HepG2 (cell line): ENCODE data around the gene ABCG8. TPM values are rescaled to one million over a fixed set of nuclear protein-coding genes. Genes with fewer than 3 reads are reported as not detected.

ENCODE experiments used
- ARID5B ChIP-seq: IDR thresholded peaks from 2 replicates; pipeline ENCODE4 v1.4.0; 2020; ENCODE audit warnings: mild to moderate bottlenecking, missing genetic modification reagents
- CEBPG ChIP-seq: IDR thresholded peaks from 2 replicates; pipeline ENCODE4 v1.6.1; 2016
- FOXP1 ChIP-seq, 2 experiments: fragments of 450-650 bp in 1 of 2; IDR thresholded peaks; 2 replicates each; pipeline ENCODE4 v1.6.1; 2017 to 2018; ENCODE audit warnings: antibody characterized with exemption in 1 of 2
- GPN1 ChIP-seq: sonication (generic); formaldehyde crosslinking; IDR thresholded peaks from 2 replicates; pipeline ENCODE4 v1.5.1; 2020; ENCODE audit warnings: missing genetic modification reagents, borderline replicate concordance
- HDAC2 ChIP-seq: sonication (generic); formaldehyde crosslinking; IDR thresholded peaks from 2 replicates; pipeline ENCODE4 v1.4.0; 2020; ENCODE audit warnings: missing genetic modification reagents
- HNF4G ChIP-seq, 2 experiments: sonication (generic) in 1 of 2; formaldehyde crosslinking in 1 of 2; IDR thresholded peaks; 2 replicates each; pipeline versions ENCODE4 v1.4.0 to v1.6.1; 2011 to 2020; ENCODE audit warnings: borderline replicate concordance in 2 of 2, low read depth in 2 of 2, mild to moderate bottlenecking in 2 of 2, low read length in 1 of 2, missing genetic modification reagents in 1 of 2, moderate library complexity in 1 of 2
- KDM6A ChIP-seq: IDR thresholded peaks from 2 replicates; pipeline ENCODE4 v1.6.1; 2016; ENCODE audit warnings: low read depth
- MEIS2 ChIP-seq: sonication (generic); formaldehyde crosslinking; IDR thresholded peaks from 2 replicates; pipeline ENCODE4 v1.9.0; 2021; ENCODE audit warnings: mild to moderate bottlenecking, missing genetic modification reagents
- MIXL1 ChIP-seq: IDR thresholded peaks from 2 replicates; pipeline ENCODE4 v1.6.1; 2016
- NFYB ChIP-seq: sonication (generic); formaldehyde crosslinking; IDR thresholded peaks from 2 replicates; pipeline ENCODE4 v1.4.0; 2020; ENCODE audit warnings: missing genetic modification reagents
- RFX5 ChIP-seq: IDR thresholded peaks from 2 replicates; pipeline ENCODE4 v1.6.1; 2011; ENCODE audit warnings: low read depth, low read length, improper control_type of control experiment
- SCMH1 ChIP-seq: sonication (generic); formaldehyde crosslinking; IDR thresholded peaks from 2 replicates; pipeline ENCODE4 v1.9.0; 2021; ENCODE audit warnings: missing genetic modification reagents, mild to moderate bottlenecking, borderline replicate concordance
- TCF7 ChIP-seq: sonication (generic); IDR thresholded peaks from 2 replicates; pipeline ENCODE4 v1.6.1; 2016; ENCODE audit warnings: antibody characterized with exemption, low read depth
- ZBTB1 ChIP-seq: sonication (generic); formaldehyde crosslinking; IDR thresholded peaks from 2 replicates; pipeline ENCODE4 v1.4.0; 2020; ENCODE audit warnings: missing genetic modification reagents, borderline replicate concordance
- ZNF333 ChIP-seq: sonication (generic); formaldehyde crosslinking; IDR thresholded peaks from 2 replicates; pipeline ENCODE4 v1.4.0; 2020; ENCODE audit warnings: mild to moderate bottlenecking, missing genetic modification reagents, borderline replicate concordance
- ZNF510 ChIP-seq: sonication (generic); formaldehyde crosslinking; IDR thresholded peaks from 2 replicates; pipeline ENCODE4 v1.4.0; 2020; ENCODE audit warnings: low read depth, mild to moderate bottlenecking, missing genetic modification reagents
- ZNF563 ChIP-seq: sonication (generic); formaldehyde crosslinking; IDR thresholded peaks from 2 replicates; pipeline ENCODE4 v1.8.0; 2022; ENCODE audit warnings: mild to moderate bottlenecking, moderate library complexity, missing genetic modification reagents
- ZNF597 ChIP-seq: sonication (generic); formaldehyde crosslinking; IDR thresholded peaks from 2 replicates; pipeline ENCODE4 v1.5.0; 2020; ENCODE audit warnings: missing genetic modification reagents
- ZNF703 ChIP-seq: sonication (generic); formaldehyde crosslinking; IDR thresholded peaks from 2 replicates; pipeline ENCODE4 v1.5.1; 2020; ENCODE audit warnings: missing genetic modification reagents, mild to moderate bottlenecking, moderate library complexity, borderline replicate concordance
- ZSCAN20 ChIP-seq: sonication (generic); formaldehyde crosslinking; IDR thresholded peaks from 2 replicates; pipeline ENCODE4 v1.4.0; 2020; ENCODE audit warnings: missing genetic modification reagents, mild to moderate bottlenecking, borderline replicate concordance
- ZUFSP ChIP-seq: sonication (generic); formaldehyde crosslinking; IDR thresholded peaks from 2 replicates; pipeline ENCODE4 v1.9.0; 2021; ENCODE audit warnings: missing genetic modification reagents, mild to moderate bottlenecking, borderline replicate concordance
- polyA plus RNA-seq, 8 experiments: library from polyadenylated mRNA; depleted of rRNA in 3 of 8; stranded (reverse) in 7 of 8; unstranded in 1 of 8; fragments of >200 nt; fragmentation: Illumina TruSeq in 4 of 8; extraction: Trizol in 4 of 8; gene quantifications; 2 replicates each; pipeline versions ENCODE4 v1.2.1 to v1.2.3, GENCODE V29; 2011 to 2016; ENCODE audit warnings: low read depth in 4 of 8, missing spikeins in 1 of 8, mixed read lengths in 1 of 8; ENCODE audit not compliant: insufficient read depth in 1 of 8
- total RNA-seq, 5 experiments: library from RNA; depleted of rRNA; stranded (reverse); fragments of >200 nt; fragmentation: Illumina TruSeq; extraction: Trizol; gene quantifications; 2 replicates each; pipeline ENCODE4 v1.2.3, GENCODE V29; 2016; ENCODE audit warnings: low read depth in 1 of 5

The ABCG8 gene
- total and polyA plus RNA-seq, 2 of the 13 experiments (the other 11 are each of a cell fraction or from before 2014, with no cell fraction given): 8.1 to 8.8 TPM

- peak; percentile 95 for TF ChIP-seq FOXP1 (IDR thresholded peaks at IDR 0.05)
- TF ChIP-seq FOXP1 (CRISPR knock-in tag; IDR thresholded peaks at IDR 0.05): peak; percentile 88
- no peak for TF ChIP-seq ZNF333 (CRISPR knock-in tag)
- no peak for TF ChIP-seq ZUFSP (CRISPR knock-in tag)
- peak; percentile 67 for TF ChIP-seq CEBPG
- TF ChIP-seq TCF7: peak; percentile 98
- 0 out of 2 replicates have a peak, but pooled peaks have one; percentile 53 for TF ChIP-seq ZNF510 (CRISPR knock-in tag)
- peak; percentile 26; the same call in 1 of the 2 replicates for TF ChIP-seq ZNF563
- TF ChIP-seq ZBTB1 (CRISPR knock-in tag): no peak
- no peak for TF ChIP-seq ARID5B (CRISPR knock-in tag)
- TF ChIP-seq HNF4G (IDR thresholded peaks at IDR 0.05; ENCODE audit: borderline replicate concordance, low read depth, low read length): 0 out of 2 replicates have a peak, but pooled peaks have one; percentile 15
- TF ChIP-seq HNF4G (CRISPR knock-in tag; IDR thresholded peaks at IDR 0.05; ENCODE audit: borderline replicate concordance, low read depth): no peak
- TF ChIP-seq GPN1: no peak
- TF ChIP-seq KDM6A (CRISPR knock-in tag): 0 out of 2 replicates have a peak, but pooled peaks have one; percentile 17
- TF ChIP-seq ZNF703: peak; percentile 11; the same call in 1 of the 2 replicates
- TF ChIP-seq NFYB (CRISPR knock-in tag): no peak
- no peak for TF ChIP-seq ZSCAN20 (CRISPR knock-in tag)
- no peak for TF ChIP-seq MEIS2 (CRISPR knock-in tag)
- no peak for TF ChIP-seq SCMH1 (CRISPR knock-in tag)
- 0 out of 2 replicates have a peak, but pooled peaks have one; percentile 4 for TF ChIP-seq HDAC2
- peak; percentile 26; the same call in 1 of the 2 replicates for TF ChIP-seq MIXL1
- TF ChIP-seq RFX5: no peak
- no peak for TF ChIP-seq ZNF597 (CRISPR knock-in tag)
These were observed 3.4 kb downstream of the ABCG8 start (continued) for GRCh38 chr2:43841949-43842865.
